PC-3 (cell line): Measurements from ENCODE around the gene GSK3B. TPM values are rescaled to one million over a fixed set of nuclear protein-coding genes. Genes with fewer than 3 reads are reported as not detected.

Experiments used
- ATAC-seq: fragments of 200-7000 bp; cut with Tn5 transposase; 2 replicates; pipeline ENCODE4 v1.9.1; 2020; ENCODE audit warnings: mild to moderate bottlenecking, moderate library complexity
- BruUV-seq: library from RNA; stranded (reverse); fragments of 400-500 nt; replicated peaks from 2 replicates; lab custom pipeline; 2021; lab: Mats Ljungman, UMichigan
- CTCF ChIA-PET: fragments of 300-600 bp; sonication (Branson Sonifier 250); formaldehyde crosslinking; loops from one replicate; lab custom pipeline; 2022; ENCODE audit warnings: antibody characterized with exemption; lab: Charles Lee
- POLR2A ChIA-PET: fragments of 300-600 bp; sonication (Branson Sonifier 250); formaldehyde crosslinking; loops from one replicate; lab custom pipeline; 2022; ENCODE audit warnings: antibody characterized with exemption; ENCODE audit not compliant: unreplicated experiment; lab: Charles Lee
- DNase-seq: peaks from one replicate; pipeline ENCODE4 v3.0.0-alpha.2; 2015
- H2AFZ ChIP-seq: fragments of 300-600 bp; sonication (generic); 2 replicates; pipeline ENCODE4 v1.6.0; 2016; ENCODE audit warnings: antibody characterized with exemption, low read length
- H3F3A ChIP-seq: fragments of 300-600 bp; sonication (generic); one replicate; pipeline ENCODE4 v1.6.0; 2017; ENCODE audit warnings: antibody characterized with exemption, low read length, control low read depth, mild to moderate bottlenecking; ENCODE audit not compliant: unreplicated experiment
- H3K27ac ChIP-seq: fragments of 300-600 bp; sonication (generic); 2 replicates; pipeline ENCODE4 v1.5.1; 2016; ENCODE audit warnings: mild to moderate bottlenecking, low read length
- H3K27me3 ChIP-seq: fragments of 300-600 bp; sonication (generic); 2 replicates; pipeline ENCODE4 v1.6.1; 2016; ENCODE audit warnings: low read length, mixed read lengths
- H3K36me3 ChIP-seq: fragments of 300-600 bp; sonication (generic); 2 replicates; pipeline ENCODE4 v1.6.1; 2016; ENCODE audit warnings: low read depth, mixed run types, low read length, mixed read lengths
- H3K4me1 ChIP-seq: fragments of 300-600 bp; sonication (generic); 2 replicates; pipeline ENCODE4 v1.5.1; 2016; ENCODE audit warnings: low read length; ENCODE audit not compliant: insufficient read depth
- H3K4me2 ChIP-seq: fragments of 300-600 bp; sonication (generic); 2 replicates; pipeline ENCODE4 v1.6.0; 2016; ENCODE audit warnings: low read length
- H3K4me3 ChIP-seq: fragments of 300-600 bp; sonication (generic); 2 replicates; pipeline ENCODE4 v1.5.1; 2016; ENCODE audit warnings: mild to moderate bottlenecking, low read length, mixed read lengths
- H3K79me2 ChIP-seq: fragments of 300-600 bp; sonication (generic); 2 replicates; pipeline ENCODE4 v1.6.1; 2017; ENCODE audit warnings: low read length, mixed read lengths
- H3K9ac ChIP-seq: fragments of 300-600 bp; sonication (generic); 2 replicates; pipeline ENCODE4 v1.6.0; 2016; ENCODE audit warnings: mild to moderate bottlenecking, low read length
- H3K9me2 ChIP-seq: fragments of 300-600 bp; sonication (generic); replicated peaks from 2 replicates; pipeline ENCODE4 v1.6.1; 2016; ENCODE audit warnings: mixed run types, low read length, mixed read lengths
- H3K9me3 ChIP-seq: fragments of 300-600 bp; sonication (generic); 2 replicates; pipeline ENCODE4 v1.6.1; 2016; ENCODE audit warnings: low read length, mixed read lengths
- H4K20me1 ChIP-seq: fragments of 300-600 bp; sonication (generic); 2 replicates; pipeline ENCODE4 v1.6.1; 2016; ENCODE audit warnings: low read length, mixed read lengths
- CTCF ChIP-seq: fragments of 300-600 bp; sonication (generic); conservative IDR thresholded peaks from 2 replicates; pipeline ENCODE4 v1.5.1; 2017; ENCODE audit warnings: antibody characterized with exemption, low read depth, mild to moderate bottlenecking, low read length
- EZH2 ChIP-seq: fragments of 300-600 bp; sonication (generic); IDR thresholded peaks from one replicate; pipeline ENCODE4 v1.6.1; 2017; ENCODE audit warnings: antibody characterized with exemption, mild to moderate bottlenecking, low read length; ENCODE audit not compliant: unreplicated experiment
- EZH2phosphoT487 ChIP-seq: fragments of 300-600 bp; sonication (generic); IDR thresholded peaks from 2 replicates; pipeline ENCODE4 v1.6.1; 2018; ENCODE audit warnings: mild to moderate bottlenecking, antibody characterized with exemption, low read length, borderline replicate concordance
- intact Hi-C: fragments of 100-400 bp; cut with micrococcal nuclease; formaldehyde crosslinking; loops from 2 replicates; pipeline ENCODE4 v1.9.0; 2023
- total RNA-seq: library from RNA; depleted of rRNA; stranded (reverse); fragments of >200 nt; gene quantifications from 2 replicates; pipeline ENCODE4 v1.2.3, GENCODE V29; 2014

Gene GSK3B
- total RNA-seq, 1 experiment from 2014 or later, result 55.8 TPM

DNA sequence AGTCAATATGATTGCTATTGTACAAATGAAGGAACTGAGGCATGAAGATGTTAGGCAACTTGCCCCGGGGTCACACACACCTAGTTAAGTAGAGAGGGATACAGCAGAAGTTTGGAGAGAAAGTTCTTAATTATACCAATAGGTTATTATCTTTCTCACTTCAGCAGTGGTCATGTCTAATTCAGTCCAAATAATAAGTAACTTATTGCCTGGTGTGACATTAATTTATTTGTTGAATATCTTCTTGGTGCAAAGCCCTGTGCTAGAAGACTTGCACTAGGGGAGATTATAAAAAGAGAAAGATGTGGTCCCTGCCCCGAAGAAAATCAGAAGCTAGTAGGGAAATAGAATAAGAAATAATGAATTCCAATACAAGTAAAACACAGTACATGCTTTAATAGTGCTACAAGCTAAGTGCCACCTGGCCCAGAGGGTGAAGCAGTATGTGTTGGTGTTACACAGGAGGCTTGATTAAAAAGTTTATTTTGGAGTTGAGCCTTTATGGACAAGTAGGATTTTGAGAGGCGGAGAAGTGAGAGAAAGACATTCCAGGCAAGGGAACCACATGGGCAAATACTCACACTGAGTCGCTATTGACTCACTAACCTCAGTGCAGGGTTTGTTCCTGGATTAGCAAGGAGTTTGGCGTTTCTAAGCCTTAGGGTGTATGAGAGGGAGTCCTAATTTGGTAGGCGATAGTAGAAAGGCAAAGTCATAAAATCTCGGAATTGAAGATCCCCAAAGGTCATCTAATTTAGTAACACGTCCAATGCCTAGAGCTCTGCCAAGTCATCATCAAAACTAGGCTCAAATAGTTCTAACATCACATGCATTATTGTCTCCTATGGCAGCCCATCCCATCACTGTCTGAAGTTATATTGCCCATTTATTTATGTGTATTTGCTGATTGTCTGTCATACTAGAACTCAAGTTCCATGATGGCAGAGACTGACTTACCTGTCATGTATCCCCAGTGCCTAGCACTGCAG, 19.2 kb upstream of the GSK3B start:
- H3K4me2 ChIP-seq, result peak overlapping the region; percentile 58
- H3K27ac ChIP-seq, result peak overlapping the region; percentile 80
- H3K9ac ChIP-seq, result peak overlapping the region; percentile 24; the same call in 1 of the 2 replicates
- no peaks in the 10 kb centered on the region for H3K36me3 ChIP-seq
- H3K27me3 ChIP-seq, result no peaks in the 10 kb centered on the region
- peak overlapping the region; percentile 8; the same call in 1 of the 2 replicates for H2AFZ ChIP-seq
- peaks cover 33% of the 10 kb centered on the region for H3K4me1 ChIP-seq
- H3K79me2 ChIP-seq, result no peaks in the 10 kb centered on the region
- CTCF ChIA-PET, result interaction anchor here (0.6 kb wide), 1 partner anchor 213 kb away, joined by 3 read pairs; no protein-coding TSS in a partner anchor
- H3K9me3 ChIP-seq, result 0 out of 2 replicates have a peak, but pooled peaks cover 7% of the 10 kb centered on the region
- H3K9me2 ChIP-seq, result no peaks in the 10 kb centered on the region
- H3K4me3 ChIP-seq, result no peak overlapping the region
- ATAC-seq, result peak; percentile 99
- peaks cover 18% of the 10 kb centered on the region for H3F3A ChIP-seq
- BruUV-seq, result TSS peak; percentile 98
- intact Hi-C loops, result loop anchor here (1.0 kb wide), 2 partner anchors 18 to 22 kb away; no protein-coding TSS in a partner anchor
- no peaks in the 10 kb centered on the region for H4K20me1 ChIP-seq
- peak; percentile 98 for DNase-seq
- POLR2A ChIA-PET, result interaction anchor here (0.7 to 1.4 kb wide), 2 partner anchors 18 to 200 kb away, joined by 4 to 17 read pairs; partner anchors contain the start of gene GSK3B
- TF ChIP-seq CTCF (no peak), EZH2phosphoT487 (no peak), EZH2 (no peak)

DNA sequence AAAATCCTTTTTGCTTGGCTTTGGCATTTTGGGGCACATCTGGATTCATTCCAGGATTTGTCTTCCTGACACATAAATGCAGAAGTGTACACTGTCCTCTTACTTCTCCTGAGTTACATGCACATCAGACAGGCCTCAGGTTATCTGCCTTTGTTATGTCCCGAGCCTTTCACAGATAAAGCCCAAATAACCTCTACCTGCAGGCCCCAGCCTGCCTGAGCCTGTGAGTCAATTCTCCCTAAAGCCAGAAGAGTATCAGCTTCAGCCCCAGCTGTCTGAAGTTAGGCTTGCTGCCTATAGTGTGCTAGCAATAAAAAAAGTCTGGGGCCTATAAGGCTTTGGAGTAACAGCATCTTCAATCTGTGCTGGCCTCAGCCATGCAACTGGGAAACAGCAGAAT, 17.7 kb upstream of the GSK3B start:
- ChIA-PET POLR2A (interaction anchor here (0.6 kb wide), 1 partner anchor 17 kb away, joined by 4 read pairs; no protein-coding TSS in a partner anchor), CTCF (no interaction called here)
- Histone ChIP-seq H3K4me1 (peaks cover 33% of the 10 kb centered on the region), H3K4me2 (no peak overlapping the region), H3K36me3 (no peaks in the 10 kb centered on the region), H2AFZ (no peak overlapping the region), H3K27ac (no peak overlapping the region), H3K27me3 (no peaks in the 10 kb centered on the region), H3K9me3 (no peaks in the 10 kb centered on the region), H3K79me2 (no peaks in the 10 kb centered on the region), H3K9ac (no peak overlapping the region), H3K4me3 (no peak overlapping the region), H4K20me1 (no peaks in the 10 kb centered on the region), H3K9me2 (no peaks in the 10 kb centered on the region), H3F3A (peaks cover 18% of the 10 kb centered on the region)
- intact Hi-C loops, result no loop called here
- ATAC-seq (no peak), DNase-seq (peak; percentile 29)
- no TSS peak for BruUV-seq
- TF ChIP-seq EZH2 (no peak), EZH2phosphoT487 (no peak), CTCF (no peak)
